Hepatic stellate cell (primary cell): ENCODE measurements around the gene THRAP3.

ENCODE experiments used
- DNase-seq: peaks from one replicate; pipeline ENCODE4 v3.0.0; 2011; ENCODE audit warnings: low spot score

The THRAP3 gene

DNA sequence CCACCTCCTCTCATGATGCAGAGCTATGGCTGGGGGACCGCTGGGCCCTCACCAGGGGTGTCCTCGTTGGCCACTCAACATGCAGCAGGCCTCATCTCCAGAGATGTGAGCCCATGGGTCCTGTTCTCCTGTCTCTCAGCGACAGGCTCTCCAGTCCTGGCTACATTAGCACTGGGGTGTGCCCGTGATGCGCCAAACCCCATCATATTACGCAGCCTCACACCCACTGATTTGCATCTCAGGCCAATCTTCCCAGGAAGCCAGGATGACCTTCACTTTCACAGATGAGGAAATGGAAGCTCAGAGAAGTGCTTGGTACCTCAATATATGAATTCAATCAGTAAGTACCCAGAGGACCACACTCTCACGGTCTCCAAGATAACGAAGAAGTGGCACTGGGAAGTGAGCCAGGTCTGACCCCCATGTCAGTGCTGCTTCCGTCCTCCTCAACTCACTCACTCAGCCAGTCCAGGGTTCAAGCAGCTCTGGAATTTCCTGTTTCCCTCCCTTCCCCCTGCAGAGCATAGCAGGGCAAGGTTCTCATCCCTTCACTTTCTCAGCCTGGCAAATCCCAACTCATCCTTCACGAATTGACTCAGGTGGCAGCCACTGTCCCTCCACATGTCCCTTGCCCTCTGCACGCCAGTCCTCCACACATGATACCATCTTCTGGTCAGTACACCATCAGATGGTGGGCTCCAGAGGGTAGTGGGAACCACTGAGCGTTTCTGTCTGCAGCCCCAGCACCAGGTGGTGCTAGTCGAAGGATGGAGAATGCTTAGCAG is 128.1 kb downstream of the THRAP3 start:
- peak; percentile 67 for DNase-seq

DNA sequence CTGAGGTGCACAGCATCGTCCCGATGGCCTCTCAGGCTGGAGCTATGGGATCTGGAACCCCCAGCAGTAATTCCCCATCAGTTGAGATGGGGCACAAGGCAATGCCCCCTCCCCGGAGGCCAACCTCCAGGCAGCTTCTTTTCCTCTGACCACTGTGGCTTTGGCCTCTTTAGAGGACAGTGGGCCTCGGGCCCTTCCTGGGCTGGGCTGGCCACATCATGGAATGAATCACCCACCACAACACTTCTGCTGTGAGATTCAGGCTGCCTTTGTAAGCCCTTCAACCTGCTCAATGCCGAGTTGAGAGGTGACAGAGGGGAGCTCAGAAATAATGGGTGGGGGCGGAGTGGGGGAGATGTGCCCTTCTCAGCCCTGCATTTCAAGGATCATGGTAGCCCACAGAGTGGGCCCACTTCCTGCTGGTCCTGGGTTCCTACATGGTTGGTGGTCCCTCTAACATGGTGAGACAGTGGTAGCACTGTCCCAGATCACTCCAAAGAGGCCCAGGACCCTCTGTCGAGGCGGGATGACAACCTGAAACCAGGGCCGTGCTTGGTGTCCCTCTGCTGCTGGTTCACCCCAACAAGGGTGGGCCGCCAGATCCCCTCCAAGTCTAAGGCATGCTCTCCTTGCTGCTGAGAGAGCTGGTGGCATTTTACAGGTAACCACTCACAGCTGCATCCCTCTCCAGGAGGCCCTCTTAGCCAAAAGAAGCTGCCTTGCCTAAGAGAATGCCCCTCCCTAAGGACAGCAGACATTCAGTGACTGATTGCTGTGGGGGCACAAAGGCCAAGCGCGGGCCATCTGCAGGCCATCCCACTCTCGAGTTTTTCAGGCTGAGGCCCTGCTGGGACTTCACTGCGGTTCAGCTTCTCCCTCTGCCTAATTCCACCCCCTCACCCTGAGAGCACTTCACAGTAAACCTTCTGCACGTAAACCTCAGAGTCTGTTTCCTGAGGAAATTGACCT is 129.0 kb downstream of the THRAP3 start:
- peak; percentile 75 for DNase-seq

DNA sequence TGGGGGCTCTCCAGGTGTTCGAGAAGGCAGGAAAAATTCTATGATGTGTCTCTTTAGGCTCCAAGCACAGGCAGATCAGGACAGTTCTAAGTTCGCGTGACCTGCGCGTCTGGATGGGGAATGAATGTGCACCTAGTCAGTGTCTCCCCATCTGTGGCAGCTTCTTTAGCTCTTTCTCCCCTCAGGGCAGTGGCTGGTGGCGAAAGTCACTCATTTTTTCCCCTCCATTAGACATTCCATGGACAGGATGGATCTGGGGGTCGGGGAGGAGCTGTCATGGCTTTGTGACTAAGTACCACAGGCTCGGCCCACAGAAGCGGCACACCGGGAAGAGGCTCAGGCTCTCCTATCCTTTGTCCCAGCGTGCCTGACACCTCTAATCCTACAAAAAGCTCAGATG is 130.2 kb downstream of the THRAP3 start:
- no peak for DNase-seq
